Prostate gland (tissue), 2 donors: ENCODE measurements around the gene ABCA2. TPM values are rescaled to one million over a fixed set of nuclear protein-coding genes. Genes with fewer than 3 reads are reported as not detected.

Experiments
- DNase-seq: peaks from one replicate; pipeline ENCODE4 v3.0.0-alpha.2; 2019; ENCODE audit warnings: low spot score
- H3K27ac ChIP-seq, 2 donors: fragments of 200-600 bp; sonication (generic); 2 replicates each; pipeline ENCODE4 v1.5.1; 2017 to 2019
- H3K27me3 ChIP-seq: fragments of 200-600 bp; sonication (generic); replicated peaks from 2 replicates; pipeline ENCODE4 v1.5.1; 2019; ENCODE audit not compliant: insufficient read depth
- H3K36me3 ChIP-seq, 2 donors: fragments of 200-600 bp; sonication (generic); 1 replicate in 1 of 2; 2 replicates in 1 of 2; pipeline versions ENCODE4 v1.5.1 to v1.8.1; 2017 to 2019
- H3K4me1 ChIP-seq: fragments of 200-600 bp; sonication (generic); replicated peaks from 2 replicates; pipeline ENCODE4 v1.5.1; 2019
- H3K4me3 ChIP-seq, 2 donors: fragments of 200-600 bp; sonication (generic); 2 replicates each; pipeline ENCODE4 v1.5.1; 2017 to 2019
- H3K9me3 ChIP-seq: fragments of 200-600 bp; sonication (generic); 2 replicates; pipeline ENCODE4 v1.5.1; 2017
- CTCF ChIP-seq, 4 experiments: fragments of 200-600 bp in 2 of 4; fragments of 450-650 bp in 2 of 4; sonication (generic) in 2 of 4; IDR thresholded peaks; 1 replicate in 3 of 4; 2 replicates in 1 of 4; pipeline ENCODE4 v1.5.1; 2016 to 2019; ENCODE audit warnings: antibody characterized with exemption in 4 of 4, mild to moderate bottlenecking in 2 of 4, moderate library complexity in 2 of 4
- POLR2A ChIP-seq: fragments of 450-650 bp; IDR thresholded peaks from one replicate; pipeline ENCODE4 v1.6.1; 2016; ENCODE audit warnings: antibody characterized with exemption, mild to moderate bottlenecking
- POLR2AphosphoS5 ChIP-seq: sonication (generic); formaldehyde crosslinking; IDR thresholded peaks from one replicate; pipeline ENCODE4 v1.6.1; 2017; ENCODE audit warnings: antibody characterized with exemption
- WGBS: methylation state at CpG from one replicate; pipeline ENCODE4 v1.1.5; 2018; 5-methylcytosine and 5-hydroxymethylcytosine counted together
- intact Hi-C: fragments of 100-400 bp; cut with DNase I; formaldehyde crosslinking; loops from one replicate; pipeline ENCODE4 v1.14.2; 2022
- total RNA-seq, 2 donors: library from RNA; depleted of rRNA; stranded (reverse); fragments of >200 nt; gene quantifications; one replicate each; pipeline ENCODE4 v1.1.0, GENCODE V29; 2016

The ABCA2 gene
- total RNA-seq, 2 donors from 2014 or later: 27.4 to 79.1 TPM

DNA sequence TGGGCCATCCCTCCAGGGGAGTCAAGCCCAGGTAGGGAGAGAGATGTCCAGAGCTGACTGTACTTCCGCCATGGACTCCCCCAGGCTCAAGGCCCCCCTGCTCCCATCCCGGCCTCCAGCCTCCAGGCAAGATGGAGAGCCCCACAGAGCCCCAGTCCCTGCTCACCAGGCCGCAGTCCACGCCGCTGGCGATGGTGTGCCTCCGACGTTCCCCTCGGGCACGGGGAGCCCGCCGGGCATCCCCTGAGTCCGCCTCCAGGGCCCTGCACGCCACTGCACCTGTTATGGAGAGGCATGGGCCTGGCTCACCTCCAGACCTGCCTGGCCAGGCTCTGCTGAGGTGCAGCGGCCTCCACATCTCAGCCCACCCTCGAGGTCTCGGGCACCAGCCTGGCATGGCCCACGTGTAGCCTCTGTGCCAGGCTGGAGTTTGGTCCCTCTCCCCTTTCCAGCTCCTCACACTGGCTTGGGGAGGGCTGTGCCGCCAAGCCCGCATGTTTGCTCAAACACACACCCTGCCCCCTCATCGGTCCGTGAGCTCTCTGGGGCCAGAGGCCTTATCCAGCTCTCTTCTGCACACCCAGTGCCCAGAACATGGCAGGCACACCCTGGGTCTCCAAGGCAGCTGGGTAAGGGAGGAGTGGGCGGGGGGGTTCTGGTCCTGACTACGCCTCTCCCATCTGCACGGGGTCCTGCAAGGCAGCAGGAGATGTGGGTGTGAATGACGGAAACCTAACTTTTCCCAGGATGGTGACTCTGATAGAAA lies 38.2 kb upstream of the ABCA2 start:
- Histone ChIP-seq H3K9me3 (no peaks in the 10 kb centered on the region), H3K4me3 (no peak overlapping the region), H3K4me1 (peaks cover 3% of the 10 kb centered on the region), H3K27me3 (no peaks in the 10 kb centered on the region), H3K27ac (no peak overlapping the region), H3K36me3 (no peaks in the 10 kb centered on the region)
- no peak for TF ChIP-seq CTCF (IDR thresholded peaks at IDR 0.05)
- TF ChIP-seq POLR2AphosphoS5: no peak
- TF ChIP-seq POLR2A: no peak
- intact Hi-C loops: loop anchor here (10.0 kb wide), 1 partner anchor 281 kb away; no protein-coding TSS in a partner anchor
- WGBS: 80% methylated on average over 14 of the region's 26 CpGs
- no peak for DNase-seq

DNA sequence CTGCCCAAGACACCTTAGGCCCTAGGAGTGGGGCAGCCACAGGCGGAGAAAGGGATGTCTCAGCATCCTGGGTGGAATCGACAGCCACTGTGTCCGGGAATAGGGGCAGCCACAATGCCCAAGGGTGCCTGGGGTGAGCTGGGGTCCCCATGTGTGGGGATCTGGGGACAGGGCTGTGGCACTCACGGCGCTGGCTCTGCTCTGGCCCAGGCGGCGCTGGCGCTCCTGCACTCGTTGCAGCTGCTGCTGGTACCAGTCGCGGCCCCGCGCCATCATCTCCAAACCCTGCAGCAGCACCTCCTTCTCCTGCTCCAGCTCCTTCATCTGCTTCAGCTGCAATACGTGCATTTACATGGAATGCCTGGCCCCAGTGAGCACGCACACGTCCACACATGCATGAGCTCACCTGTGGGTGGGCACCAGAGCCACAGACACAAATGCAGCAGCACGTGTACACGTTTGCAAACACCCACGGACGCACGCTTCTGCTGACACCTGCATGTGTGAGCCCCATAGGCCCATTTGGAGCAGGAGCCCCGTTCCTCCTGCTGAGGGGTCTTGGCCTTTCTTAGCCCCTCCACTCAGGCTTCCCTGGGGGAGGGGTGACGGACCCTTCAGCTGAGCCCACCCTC lies 37.4 kb upstream of the ABCA2 start:
- Histone ChIP-seq H3K4me3 (no peak overlapping the region), H3K27me3 (no peaks in the 10 kb centered on the region), H3K27ac (no peak overlapping the region), H3K9me3 (no peaks in the 10 kb centered on the region), H3K36me3 (no peaks in the 10 kb centered on the region), H3K4me1 (peaks cover 3% of the 10 kb centered on the region)
- no peak for DNase-seq
- 94% methylated on average over 23 of the region's 23 CpGs for WGBS
- intact Hi-C loops: loop anchor here (10.0 kb wide), 1 partner anchor 281 kb away; no protein-coding TSS in a partner anchor
- no peak for TF ChIP-seq POLR2A
- TF ChIP-seq POLR2AphosphoS5: no peak
- no peak for TF ChIP-seq CTCF (IDR thresholded peaks at IDR 0.05)

DNA sequence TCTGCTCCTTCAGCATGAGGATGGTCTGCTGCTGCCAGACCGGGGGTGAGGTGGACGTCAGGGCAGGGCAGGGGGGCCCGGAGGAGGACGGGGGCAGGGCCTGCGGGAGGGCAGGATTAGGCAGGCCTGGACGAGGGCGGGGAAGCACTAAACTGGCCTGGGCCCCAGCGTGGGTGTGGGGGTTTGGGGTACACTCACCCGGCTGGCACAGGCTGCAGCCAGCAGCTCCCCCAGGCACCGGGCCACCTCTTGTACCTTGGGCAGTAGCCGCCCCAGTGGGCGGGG lies 36.8 kb upstream of the ABCA2 start:
- Histone ChIP-seq H3K27me3 (no peaks in the 10 kb centered on the region), H3K4me1 (peaks cover 3% of the 10 kb centered on the region), H3K9me3 (no peaks in the 10 kb centered on the region), H3K36me3 (no peaks in the 10 kb centered on the region), H3K4me3 (no peak overlapping the region), H3K27ac (no peak overlapping the region)
- TF ChIP-seq POLR2A: no peak
- TF ChIP-seq CTCF (IDR thresholded peaks at IDR 0.05): no peak
- TF ChIP-seq POLR2AphosphoS5: no peak
- no peak for DNase-seq
- 62% methylated on average over 12 of the region's 12 CpGs for WGBS
- intact Hi-C loops: loop anchor here (10.0 kb wide), 1 partner anchor 280 kb away; no protein-coding TSS in a partner anchor

- TF ChIP-seq CTCF (IDR thresholded peaks at IDR 0.05): peak; percentile 89 to 97 (median 96)
- TF ChIP-seq POLR2AphosphoS5: peak; percentile 52
- TF ChIP-seq POLR2A: no peak
- no peak for DNase-seq
- Histone ChIP-seq H3K4me1 (no peaks in the 10 kb centered on the region), H3K27ac (no peak overlapping the region), H3K27me3 (no peaks in the 10 kb centered on the region), H3K36me3 (no peaks in the 10 kb centered on the region), H3K4me3 (no peak overlapping the region), H3K9me3 (no peaks in the 10 kb centered on the region)
- intact Hi-C loops: loop anchor here (10.0 kb wide), 1 partner anchor 279 kb away; no protein-coding TSS in a partner anchor
- 48% methylated on average over 46 of the region's 55 CpGs for WGBS
Measured at GRCh38 chr9:137064027-137064879, 36.2 kb upstream of the ABCA2 start.
